LNCaP clone FGC (cell line): ENCODE measurements around the gene DLG5.
"Not testable (repeated sequence)": the region's sequence is repeated elsewhere in the genome, so short reads cannot be mapped to it uniquely, and the experiment has no call there.

ENCODE experiments used
- DNase-seq: peaks from one replicate; pipeline ENCODE4 v3.0.0-alpha.2; 2011; ENCODE audit warnings: low read depth
- H3K4me3 ChIP-seq: 2 replicates; pipeline ENCODE4 v1.5.1; 2011; ENCODE audit warnings: mild to moderate bottlenecking, low read depth, low read length, control low read depth
- CTCF ChIP-seq: IDR thresholded peaks from 2 replicates; pipeline ENCODE4 v1.5.1; 2012; ENCODE audit warnings: mild to moderate bottlenecking; ENCODE audit not compliant: control insufficient read depth, insufficient read depth; ENCODE audit errors: extremely low read depth

The DLG5 gene

GRCh38 chr10:77773631-77774426, 152.7 kb downstream of the DLG5 start:
- DNase-seq = no peak
- TF ChIP-seq CTCF = no peak
- no peak overlapping the region for H3K4me3 ChIP-seq

GRCh38 chr10:77772852-77773600, 153.5 kb downstream of the DLG5 start:
- not testable (repeated sequence) for DNase-seq, H3K4me3 ChIP-seq

GRCh38 chr10:77771851-77772250, 154.7 kb downstream of the DLG5 start:
- no peak for DNase-seq
- H3K4me3 ChIP-seq = no peak overlapping the region
- TF ChIP-seq CTCF = no peak

- no peak overlapping the region for H3K4me3 ChIP-seq
- no peak for TF ChIP-seq CTCF
- DNase-seq = no peak
These were observed 155.1 kb downstream of the DLG5 start for GRCh38 chr10:77771450-77771849.

- no peak for TF ChIP-seq CTCF
- no peak for DNase-seq
- H3K4me3 ChIP-seq = no peak overlapping the region
These were observed 155.7 kb downstream of the DLG5 start for GRCh38 chr10:77770868-77771175.

GRCh38 chr10:77770081-77770867, 156.3 kb downstream of the DLG5 start:
- TF ChIP-seq CTCF = no peak
- no peak for DNase-seq

GRCh38 chr10:77768039-77768438, 158.5 kb downstream of the DLG5 start:
- DNase-seq = no peak
- TF ChIP-seq CTCF = no peak
- no peak overlapping the region for H3K4me3 ChIP-seq

More at GRCh38 chr10:77770081-77770867, 156.3 kb downstream of the DLG5 start:
- H3K4me3 ChIP-seq = no peak overlapping the region
